ENCODE results near the gene TTC12.

DNA sequence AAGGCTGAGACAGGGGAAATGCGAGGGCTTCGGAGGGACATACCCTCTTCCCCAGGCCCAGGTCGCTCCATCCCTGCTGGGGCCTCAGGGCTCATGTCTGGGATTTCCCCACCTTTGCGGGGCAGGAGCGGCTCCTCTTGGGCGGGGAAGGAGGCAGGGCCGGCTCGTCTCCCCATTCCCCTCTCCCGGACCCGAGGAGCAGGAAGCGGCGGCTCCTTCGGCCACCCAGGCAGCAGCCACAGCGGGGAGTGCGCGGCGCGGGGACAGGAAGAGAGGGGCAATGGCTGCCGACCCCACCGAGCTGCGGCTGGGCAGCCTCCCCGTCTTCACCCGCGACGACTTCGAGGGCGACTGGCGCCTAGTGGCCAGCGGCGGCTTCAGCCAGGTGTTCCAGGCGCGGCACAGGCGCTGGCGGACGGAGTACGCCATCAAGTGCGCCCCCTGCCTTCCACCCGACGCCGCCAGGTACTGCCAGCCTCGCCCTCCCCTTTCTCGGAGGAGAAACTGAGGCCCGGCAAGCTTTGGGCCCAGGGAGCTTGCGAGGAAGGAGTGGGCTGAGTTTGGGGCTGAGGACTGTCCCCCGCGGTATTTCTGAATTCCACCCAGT lies 73.3 kb downstream of the TTC12 start, which contains the start of gene ANKK1:
- TF ChIP-seq CTCF (IDR thresholded peaks at IDR 0.05), result peak in 2 of 7 experiments; percentile 4 to 37
- TF ChIP-seq POLR2A (IDR thresholded peaks at IDR 0.05), result no peak
- no peak for TF ChIP-seq POLR2AphosphoS5 (IDR thresholded peaks at IDR 0.05)
